ENCODE data around the gene JTB. TPM values are rescaled to one million over a fixed set of nuclear protein-coding genes. Genes with fewer than 3 reads are reported as not detected.

Gene JTB
- total RNA-seq, 2 donors from 2014 or later = 89.6 to 102 TPM

Small RNAs within 50 kb of the gene (microRNA-seq; reads per million reads assigned to microRNA genes)
- gene MIR6737 = 0.40 to 0.54 reads per million in 2 donors

Other genes with a start within 250 kb of the JTB start
- 10 to 100 TPM; 28.2 to 34.1 TPM for gene INTS3, start 249.6 kb downstream of the JTB start, total RNA-seq
- gene SLC27A3, start 202.3 kb downstream of the JTB start, total RNA-seq = 10 to 100 TPM; 22.9 to 26.5 TPM
- gene GATAD2B, start 54.7 kb downstream of the JTB start, total RNA-seq = 10 to 100 TPM; 29.0 to 39.5 TPM
- gene DENND4B, start 31.0 kb downstream of the JTB start, total RNA-seq = 10 to 100 TPM; 41.5 to 49.5 TPM
- 10 to 100 TPM; 17.3 to 19.6 TPM for gene CRTC2, start 19.1 kb downstream of the JTB start, total RNA-seq
- gene SLC39A1, start 14.1 kb downstream of the JTB start, total RNA-seq = 10 to 100 TPM; 63.2 to 77.6 TPM
- 1 to 10 TPM; 3.4 to 5.7 TPM for gene CREB3L4, start 9.8 kb downstream of the JTB start, total RNA-seq
- 10 to 100 TPM; 72.1 to 77.5 TPM for gene RAB13, start 8.7 kb upstream of the JTB start, total RNA-seq
- 1,000 to 10,000 TPM in 1 of 2 donors, 100 to 1,000 TPM in 1; 949 to 1,289 TPM for gene RPS27, start 13.1 kb upstream of the JTB start, total RNA-seq
- gene NUP210L, start 177.4 kb upstream of the JTB start, total RNA-seq = under 1 TPM; 0.13 to 0.74 TPM
- 100 to 1,000 TPM; 287 to 561 TPM for gene TPM3, start 214.4 kb upstream of the JTB start, total RNA-seq
- gene CFAP141, start 228.7 kb upstream of the JTB start, total RNA-seq = not detected
- 100 to 1,000 TPM in 1 of 2 donors, 10 to 100 TPM in 1; 88.5 to 106 TPM for gene UBAP2L, start 243.3 kb upstream of the JTB start, total RNA-seq

All from left cardiac atrium (tissue), 2 donors.